Stimulated activated CD4-positive, alpha-beta T cell treated with anti-CD3 and anti-CD28 coated beads, TNF-alpha, amount 100 ng/mL, for 1 hour (primary cell): ENCODE results near the gene DBR1.

ENCODE experiments used
- DNase-seq, 3 donors: peaks; one replicate each; pipeline ENCODE4 v3.0.0-alpha.2; 2020; ENCODE audit warnings: low read depth in 3 of 3, low spot score in 1 of 3

DBR1 gene

DNA sequence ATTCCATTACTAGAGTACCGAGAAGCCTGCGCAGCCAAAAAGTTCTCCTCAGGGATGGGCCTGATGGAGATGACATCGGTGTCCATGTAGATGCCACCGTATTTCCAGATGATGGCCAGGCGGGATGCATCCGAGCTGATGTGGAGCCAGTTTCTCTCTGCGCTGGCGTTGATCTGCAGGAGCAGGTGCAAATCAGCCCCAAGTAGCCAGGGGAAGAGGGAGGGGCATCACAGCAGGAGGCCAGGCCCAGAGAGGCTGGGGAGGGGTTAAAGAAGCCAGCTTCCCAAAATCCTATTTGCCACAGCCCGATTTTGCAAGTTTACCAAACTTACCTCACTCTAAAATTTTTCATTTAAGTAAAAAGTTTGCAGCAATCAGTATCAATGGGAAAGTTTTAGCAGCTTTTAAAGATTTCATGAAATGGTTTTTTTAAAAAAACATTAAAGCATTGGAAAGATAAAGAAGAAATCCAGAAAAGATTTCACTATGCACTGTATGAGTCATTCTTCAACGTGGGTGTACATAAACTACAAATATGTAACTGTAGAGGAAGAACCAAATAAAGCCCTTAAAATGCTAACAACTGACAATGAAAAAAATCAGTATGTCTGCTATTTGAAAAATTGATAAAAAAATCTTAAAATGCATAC lies 49.9 kb downstream of the DBR1 start:
- no peak for DNase-seq

DNA sequence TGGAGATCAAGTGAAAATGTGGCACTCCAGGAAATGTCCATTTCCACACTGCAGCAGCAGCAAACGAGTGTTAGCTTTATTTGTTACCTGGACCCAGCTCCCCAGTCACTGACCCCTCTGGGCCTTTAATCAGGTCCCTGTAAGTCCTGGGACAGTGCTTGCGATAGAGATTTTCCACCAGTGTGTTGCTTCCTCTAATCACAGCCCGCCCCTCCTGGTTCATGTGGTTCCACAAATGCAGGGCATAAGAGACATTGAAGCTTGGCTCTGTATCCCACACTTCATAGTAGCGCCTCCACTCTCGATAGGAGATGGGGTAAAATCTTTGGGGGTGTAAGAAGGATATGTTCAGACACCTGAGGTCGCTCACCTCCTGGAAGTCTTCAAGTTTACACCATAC lies 50.5 kb downstream of the DBR1 start:
- no peak for DNase-seq

- no peak for DNase-seq
Observed at GRCh38 chr3:138119423-138119766, 55.3 kb downstream of the DBR1 start.

GRCh38 chr3:138118612-138119422 lies 55.9 kb downstream of the DBR1 start:
- peak in 1 of 3 donors; percentile 41 for DNase-seq

GRCh38 chr3:138114988-138115971 lies 59.4 kb downstream of the DBR1 start, which contains the start of gene DZIP1L:
Gene DZIP1L (minus strand): TSS chr3:138115608. CDS start chr3:138103971, 11,637 bp downstream.
- DNase-seq, result no peak

DNA sequence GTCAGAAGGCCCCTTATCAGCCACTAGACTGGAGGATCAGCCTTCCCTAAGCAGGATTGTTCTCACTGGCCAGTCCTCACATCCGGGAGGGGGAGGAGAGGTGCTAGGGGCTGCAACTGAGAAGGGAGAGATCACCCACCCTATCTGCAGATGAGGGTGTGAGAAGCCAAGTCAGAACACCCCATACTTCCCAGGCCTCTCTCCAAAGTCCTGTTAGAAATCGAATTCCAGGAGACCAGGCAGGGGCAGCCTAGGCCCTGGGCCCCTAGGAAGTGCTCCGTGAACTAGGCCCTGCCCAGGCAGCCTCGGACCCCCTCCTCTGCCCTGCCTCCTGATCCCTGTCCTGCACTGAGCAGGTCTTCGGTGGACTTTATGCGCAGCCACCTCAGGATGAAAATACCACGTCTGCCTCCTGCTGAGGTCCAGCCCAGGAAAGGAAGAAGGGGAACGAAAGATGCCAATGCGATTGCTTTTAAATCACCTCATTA lies 60.2 kb downstream of the DBR1 start:
- DNase-seq, result no peak

DNA sequence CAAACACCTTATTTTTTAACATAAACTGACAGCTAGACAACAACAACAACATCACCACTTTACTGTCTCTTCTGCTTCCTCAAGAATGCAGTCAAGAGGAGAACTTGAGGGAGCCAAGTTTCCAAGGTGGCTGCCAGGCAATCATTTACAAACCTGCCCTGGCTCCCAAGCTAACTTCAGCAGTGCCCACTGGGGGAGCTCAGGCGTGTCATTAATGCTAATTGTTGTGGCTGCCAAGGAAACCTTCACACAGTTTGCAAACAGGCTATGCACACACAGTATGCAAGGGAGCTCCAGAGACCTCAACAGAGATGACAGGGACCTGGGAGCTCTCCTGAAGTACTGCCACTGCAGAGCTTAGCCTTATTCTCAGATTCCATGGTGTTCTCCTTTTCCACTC lies 61.4 kb downstream of the DBR1 start:
- DNase-seq, result no peak

DNA sequence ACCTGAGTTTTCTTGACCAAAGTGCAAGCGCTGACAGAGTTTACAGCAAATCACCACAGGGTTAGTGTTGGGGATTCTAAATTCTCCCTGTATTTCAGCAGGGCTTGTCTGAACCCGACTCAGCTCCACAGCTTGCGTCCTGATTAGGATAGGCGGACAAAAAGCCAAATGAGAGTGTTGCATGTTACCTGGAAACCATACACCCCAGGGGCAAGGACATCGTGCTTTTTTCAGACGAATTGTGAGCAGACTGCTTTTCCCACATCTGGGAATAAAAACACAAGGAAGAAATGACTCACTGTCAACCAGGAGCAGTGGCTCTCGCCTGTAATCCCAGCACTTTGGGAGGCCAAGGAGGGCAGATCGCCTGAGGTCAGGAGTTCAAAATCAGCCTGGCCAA lies 62.4 kb downstream of the DBR1 start:
- DNase-seq, result no peak
